NCI-H1930 (cell line): ENCODE data around the gene RYR3.

Experiments
- DNase-seq, 2 experiments: peaks; one replicate each; lab custom pipeline; 2025; lab: John Stamatoyannopoulos, UW

Gene RYR3

GRCh38 chr15:33826201-33826600 lies 515.4 kb downstream of the RYR3 start:
- DNase-seq = no peak

- no peak for DNase-seq
Measured at GRCh38 chr15:33830351-33830750, 519.6 kb downstream of the RYR3 start.

DNA sequence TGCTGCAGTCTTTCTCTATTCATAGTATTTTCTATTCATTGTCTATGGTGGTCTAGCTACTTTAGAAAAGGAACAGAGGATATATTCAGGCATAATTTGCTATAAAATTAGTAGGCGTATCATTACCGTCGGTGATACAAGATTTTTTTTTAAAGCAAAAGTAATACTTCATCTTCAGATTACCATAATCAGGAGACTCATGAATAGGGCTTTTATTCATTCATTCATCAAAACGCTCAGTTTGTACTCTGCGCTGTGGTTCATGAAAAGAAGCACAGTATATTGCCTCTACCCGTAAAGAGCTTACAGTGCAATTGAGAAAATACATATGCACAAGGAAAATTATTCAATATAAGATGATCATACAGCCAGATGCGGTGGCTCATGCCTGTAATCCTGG lies 520.9 kb downstream of the RYR3 start:
- no peak for DNase-seq

- DNase-seq = no peak
Measured at GRCh38 chr15:33834892-33835743, 524.4 kb downstream of the RYR3 start.

- DNase-seq = no peak
Measured at GRCh38 chr15:33837294-33837693, 526.5 kb downstream of the RYR3 start.

DNA sequence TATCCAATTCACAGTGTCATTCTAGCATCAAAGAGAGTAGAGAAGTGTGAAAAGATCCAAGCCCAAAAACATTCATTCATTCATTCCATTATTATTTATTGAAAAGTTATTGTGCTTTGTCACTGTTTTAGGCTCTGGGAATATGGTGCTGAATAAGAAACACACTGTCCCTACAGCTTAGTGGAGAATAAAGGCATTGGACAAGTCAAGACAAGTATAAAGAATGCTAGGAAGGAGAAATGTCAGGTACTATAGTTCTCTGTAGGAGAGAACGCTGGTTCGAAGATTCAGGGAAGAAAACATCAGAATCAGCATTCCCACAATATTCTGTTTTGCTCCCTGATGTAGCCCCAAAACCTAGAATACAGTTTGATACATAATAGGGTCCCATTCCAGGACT lies 528.8 kb downstream of the RYR3 start:
- no peak for DNase-seq

GRCh38 chr15:33840615-33841014 lies 529.8 kb downstream of the RYR3 start:
- no peak for DNase-seq

- DNase-seq = no peak
Measured at GRCh38 chr15:33844186-33844585, 533.4 kb downstream of the RYR3 start.

- no peak for DNase-seq
Measured at GRCh38 chr15:33844597-33844996, 533.8 kb downstream of the RYR3 start.

GRCh38 chr15:33846142-33846541 lies 535.4 kb downstream of the RYR3 start:
- no peak for DNase-seq

GRCh38 chr15:33846862-33847261 lies 536.1 kb downstream of the RYR3 start:
- DNase-seq = no peak

- DNase-seq = no peak
Measured at GRCh38 chr15:33848011-33848410, 537.2 kb downstream of the RYR3 start.

- no peak for DNase-seq
Measured at GRCh38 chr15:33851079-33851478, 540.3 kb downstream of the RYR3 start.

DNA sequence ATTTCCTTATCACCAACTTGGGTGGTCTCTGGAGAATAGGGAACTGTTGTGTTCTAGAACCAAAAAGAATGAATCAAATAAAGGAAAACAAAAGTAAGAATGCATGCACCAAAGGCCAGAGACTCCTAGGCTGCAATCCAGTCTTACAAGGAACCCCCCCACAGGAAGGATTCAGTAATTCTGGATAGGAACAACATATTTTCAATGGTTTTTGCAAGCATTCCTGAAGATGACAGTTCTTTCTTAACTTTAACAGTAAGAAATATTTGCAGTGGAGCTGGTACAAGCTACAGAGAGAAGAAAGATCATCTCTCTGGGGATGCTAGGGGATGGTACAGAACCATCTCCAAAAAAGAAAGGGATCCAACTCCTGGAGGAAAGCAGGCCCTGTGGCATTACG lies 541.3 kb downstream of the RYR3 start:
- no peak for DNase-seq

GRCh38 chr15:33852570-33852969 lies 541.8 kb downstream of the RYR3 start:
- DNase-seq = no peak

- DNase-seq = no peak
Measured at GRCh38 chr15:33857726-33858125, 547.0 kb downstream of the RYR3 start.

DNA sequence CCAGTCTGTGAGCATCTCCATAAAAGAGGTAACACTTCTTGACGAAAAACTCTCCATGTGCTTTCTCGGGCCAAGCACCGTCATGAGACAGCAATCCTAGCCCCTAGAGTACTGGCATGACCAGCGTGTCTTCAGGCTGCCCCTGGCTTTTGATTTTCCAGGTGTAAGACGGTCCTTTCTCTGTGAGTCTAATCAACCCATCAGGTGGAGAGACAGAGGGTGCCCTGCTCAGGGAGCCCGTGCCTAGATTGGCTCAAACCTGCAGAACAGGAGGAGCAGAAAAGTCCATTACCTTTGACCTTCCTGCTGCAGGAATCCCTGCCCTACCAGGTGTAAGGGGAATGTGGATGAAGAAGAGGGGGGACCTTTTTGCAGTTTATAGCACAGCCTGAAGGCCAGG lies 548.1 kb downstream of the RYR3 start:
- DNase-seq = no peak

DNA sequence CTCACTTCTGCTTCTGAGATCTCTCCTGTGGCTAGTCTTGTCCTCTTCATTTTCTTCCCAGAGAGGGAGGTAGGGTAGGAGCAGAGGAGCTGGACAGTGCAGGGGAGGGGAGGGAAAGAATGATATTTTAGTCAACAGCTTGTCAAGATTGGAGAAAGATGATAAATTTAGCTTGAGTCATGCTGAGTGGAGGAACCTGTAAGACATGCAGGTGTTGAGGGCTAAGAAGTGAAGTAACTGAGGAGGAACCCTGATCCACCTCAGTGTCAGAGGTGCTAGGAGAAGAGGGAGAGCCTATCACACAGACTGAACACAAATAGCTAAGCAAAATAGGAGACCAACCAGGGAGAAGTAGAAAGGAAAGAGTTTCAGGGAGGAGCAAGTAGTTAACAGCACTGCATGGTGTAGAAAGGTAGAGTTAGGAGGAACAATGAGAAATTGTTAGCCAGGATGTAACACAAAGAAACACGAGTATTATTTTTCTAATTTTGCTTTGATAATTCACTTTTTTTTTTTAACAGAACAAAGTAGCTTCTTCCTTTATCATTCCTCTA lies 549.3 kb downstream of the RYR3 start:
- no peak for DNase-seq

- no peak for DNase-seq
Measured at GRCh38 chr15:33860754-33861153, 550.0 kb downstream of the RYR3 start.

GRCh38 chr15:33864360-33865075 lies 553.8 kb downstream of the RYR3 start:
- DNase-seq = no peak

DNA sequence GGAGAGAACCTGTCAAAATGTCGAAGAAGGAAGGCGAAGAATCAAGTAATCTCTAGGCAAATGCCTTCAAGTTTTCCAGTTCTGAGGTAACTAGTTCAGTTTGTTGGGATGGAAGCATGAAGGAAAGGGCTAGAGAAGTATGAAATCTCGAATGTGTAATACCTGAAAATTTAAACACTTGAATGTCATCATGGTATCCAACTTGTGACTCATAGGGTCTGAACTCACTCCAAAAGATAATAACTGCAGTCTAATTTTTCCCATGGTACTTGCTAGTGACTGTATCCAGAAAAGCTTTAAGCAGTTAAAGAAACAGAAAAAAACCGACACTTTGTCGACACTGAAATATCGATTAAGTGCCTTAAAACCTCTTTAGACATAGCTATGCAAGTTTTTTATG lies 554.6 kb downstream of the RYR3 start:
- DNase-seq = no peak

GRCh38 chr15:33866101-33866737 lies 555.5 kb downstream of the RYR3 start:
- DNase-seq = no peak

GRCh38 chr15:33871980-33872379 lies 561.2 kb downstream of the RYR3 start:
- DNase-seq = no peak
